HCEC 1CT (cell line): ENCODE data around the gene SMAD5.

Experiments
- DNase-seq: peaks from one replicate; pipeline ENCODE4 v3.0.0-alpha.2; 2017

The SMAD5 gene

GRCh38 chr5:136115183-136115865, 17.3 kb upstream of the SMAD5 start:
- no peak for DNase-seq

GRCh38 chr5:136120529-136120928, 12.1 kb upstream of the SMAD5 start:
- DNase-seq, result no peak

- DNase-seq, result peak; percentile 39
These were observed 9.3 kb upstream of the SMAD5 start for GRCh38 chr5:136123236-136123768.

- DNase-seq, result no peak
These were observed 5.1 kb upstream of the SMAD5 start for GRCh38 chr5:136127560-136127959.

- no peak for DNase-seq
These were observed 4.2 kb upstream of the SMAD5 start for GRCh38 chr5:136128481-136128880.

- no peak for DNase-seq
These were observed 3.2 kb upstream of the SMAD5 start for GRCh38 chr5:136129445-136129844.

GRCh38 chr5:136130581-136130980, 2.1 kb upstream of the SMAD5 start:
- no peak for DNase-seq

- DNase-seq, result no peak
These were observed 558 bp upstream of the SMAD5 start for GRCh38 chr5:136132087-136132486.

GRCh38 chr5:136133222-136133921, 727 bp downstream of the SMAD5 start:
- DNase-seq, result peak; percentile 62

- DNase-seq, result no peak
These were observed 1.3 kb downstream of the SMAD5 start for GRCh38 chr5:136133922-136134379.

- DNase-seq, result no peak
These were observed 2.0 kb downstream of the SMAD5 start for GRCh38 chr5:136134653-136135052.

- no peak for DNase-seq
These were observed 2.9 kb downstream of the SMAD5 start for GRCh38 chr5:136135536-136135935.

GRCh38 chr5:136137497-136138220, 5.0 kb downstream of the SMAD5 start:
- no peak for DNase-seq

GRCh38 chr5:136141561-136141960, 8.9 kb downstream of the SMAD5 start:
- DNase-seq, result no peak

GRCh38 chr5:136143312-136143711, 10.7 kb downstream of the SMAD5 start:
- no peak for DNase-seq

GRCh38 chr5:136143763-136144162, 11.1 kb downstream of the SMAD5 start:
- no peak for DNase-seq

- DNase-seq, result no peak
These were observed 12.4 kb downstream of the SMAD5 start for GRCh38 chr5:136145030-136145429.

- no peak for DNase-seq
These were observed 13.6 kb downstream of the SMAD5 start for GRCh38 chr5:136146201-136146600.

- no peak for DNase-seq
These were observed 15.0 kb downstream of the SMAD5 start for GRCh38 chr5:136147632-136148031.

GRCh38 chr5:136149891-136150290, 17.2 kb downstream of the SMAD5 start:
- DNase-seq, result no peak

- no peak for DNase-seq
These were observed 21.1 kb downstream of the SMAD5 start for GRCh38 chr5:136153581-136154236.

- no peak for DNase-seq
These were observed 22.4 kb downstream of the SMAD5 start for GRCh38 chr5:136155078-136155477.

- DNase-seq, result peak; percentile 20
These were observed 23.1 kb downstream of the SMAD5 start for GRCh38 chr5:136155761-136156160.
